H1 (cell line): ENCODE results near the gene RGS16. TPM values are rescaled to one million over a fixed set of nuclear protein-coding genes. Genes with fewer than 3 reads are reported as not detected.

Experiments used
- CTCF ChIA-PET: fragments of 300-600 bp; sonication (Branson Sonifier 250); formaldehyde crosslinking; loops from one replicate; lab custom pipeline; 2021; ENCODE audit not compliant: partially characterized antibody; lab: Charles Lee
- POLR2A ChIA-PET: fragments of 300-600 bp; sonication (Branson Sonifier 250); formaldehyde crosslinking; loops from one replicate; lab custom pipeline; 2021; ENCODE audit warnings: inconsistent platforms; ENCODE audit not compliant: partially characterized antibody; lab: Charles Lee
- DNase-seq, 2 experiments: peaks; one replicate each; pipeline versions ENCODE4 v3.0.0 to v3.0.0-alpha.2; 2010 to 2022; ENCODE audit warnings: low spot score in 2 of 2, low read depth in 1 of 2, mixed read lengths in 1 of 2
- FAIRE-seq: peaks from 2 replicates; lab custom pipeline; 2011; peaks lifted over from hg19 to GRCh38; lab: Jason Lieb, UNC
- H2AFZ ChIP-seq: 2 replicates; pipeline ENCODE4 v1.8.1; 2012; ENCODE audit warnings: low read length, inconsistent platforms
- H2AK5ac ChIP-seq: 2 replicates; pipeline ENCODE4 v1.6.1; 2013; ENCODE audit warnings: low read depth, low read length
- H2BK120ac ChIP-seq: replicated peaks from 2 replicates; pipeline ENCODE3; 2013; ENCODE audit warnings: low read depth, low read length, inconsistent platforms
- H2BK12ac ChIP-seq: 2 replicates; pipeline ENCODE4 v1.6.1; 2013; ENCODE audit warnings: low read depth, low read length
- H2BK15ac ChIP-seq: 2 replicates; pipeline ENCODE4 v1.6.1; 2013; ENCODE audit warnings: low read length
- H2BK20ac ChIP-seq: 2 replicates; pipeline ENCODE4 v1.6.1; 2013; ENCODE audit warnings: low read length
- H2BK5ac ChIP-seq: 2 replicates; pipeline ENCODE4 v1.6.1; 2013; ENCODE audit warnings: low read depth, low read length
- H3K14ac ChIP-seq: 2 replicates; pipeline ENCODE4 v1.6.1; 2013; ENCODE audit warnings: inconsistent platforms; ENCODE audit not compliant: insufficient read length
- H3K18ac ChIP-seq: 2 replicates; pipeline ENCODE4 v1.6.1; 2013; ENCODE audit warnings: low read length; ENCODE audit errors: extremely low read depth
- H3K23ac ChIP-seq: 2 replicates; pipeline ENCODE4 v1.6.1; 2013; ENCODE audit warnings: inconsistent platforms; ENCODE audit not compliant: insufficient read length
- H3K23me2 ChIP-seq: 2 replicates; pipeline ENCODE4 v1.6.1; 2013; ENCODE audit warnings: low read depth, low read length
- H3K27ac ChIP-seq: 2 replicates; pipeline ENCODE4 v1.6.1; 2011; ENCODE audit warnings: low read depth, low read length, inconsistent platforms
- H3K27me3 ChIP-seq, 4 experiments: replicated peaks in 1 of 4; 1 replicate in 1 of 4; 2 replicates in 3 of 4; pipeline versions ENCODE4 v1.6.1 to v1.8.1; 2011 to 2013; ENCODE audit warnings: low read length in 3 of 4, mild to moderate bottlenecking in 3 of 4, inconsistent platforms in 2 of 4, mixed read lengths in 2 of 4, moderate library complexity in 1 of 4; ENCODE audit not compliant: control insufficient read depth in 3 of 4, insufficient read depth in 3 of 4; ENCODE audit errors: extremely low read depth in 1 of 4
- H3K36me3 ChIP-seq, 4 experiments: 2 replicates each; pipeline versions ENCODE4 v1.6.1 to v1.8.1; 2011 to 2013; ENCODE audit warnings: mild to moderate bottlenecking in 4 of 4, low read length in 3 of 4, moderate library complexity in 2 of 4, control low read depth in 1 of 4, inconsistent platforms in 1 of 4; ENCODE audit not compliant: insufficient read depth in 4 of 4, control insufficient read depth in 2 of 4
- H3K4ac ChIP-seq: replicated peaks from 2 replicates; pipeline ENCODE3; 2013; ENCODE audit warnings: low read length, low read depth, mixed read lengths, inconsistent platforms; ENCODE audit not compliant: insufficient read length
- H3K4me1 ChIP-seq, 4 experiments: replicated peaks in 1 of 4; 1 replicate in 1 of 4; 2 replicates in 3 of 4; pipeline versions ENCODE4 v1.6.1 to v1.8.1; 2011 to 2013; ENCODE audit warnings: low read length in 3 of 4, inconsistent platforms in 2 of 4, mixed read lengths in 1 of 4; ENCODE audit not compliant: insufficient read depth in 4 of 4, control insufficient read depth in 3 of 4
- H3K4me2 ChIP-seq, 2 experiments: 2 replicates each; pipeline versions ENCODE4 v1.6.1 to v1.8.1; 2011 to 2013; ENCODE audit warnings: low read depth in 2 of 2, low read length in 2 of 2, control low read depth in 1 of 2, inconsistent platforms in 1 of 2, mild to moderate bottlenecking in 1 of 2; ENCODE audit not compliant: insufficient read depth in 1 of 2
- H3K4me3 ChIP-seq, 4 experiments: fragments of 200-600, 300-600 bp in 1 of 4; sonication (generic), shearing (Covaris generic), sonication (Bioruptor Twin) in 1 of 4; 2 replicates each; pipeline versions ENCODE4 v1.5.1 to v1.8.1; 2011 to 2016; ENCODE audit warnings: low read length in 4 of 4, low read depth in 3 of 4, control low read depth in 2 of 4, inconsistent platforms in 2 of 4, mild to moderate bottlenecking in 2 of 4, mixed read lengths in 1 of 4, moderate library complexity in 1 of 4; ENCODE audit not compliant: insufficient read depth in 2 of 4; ENCODE audit errors: extremely low read depth in 1 of 4
- H3K56ac ChIP-seq: replicated peaks from 2 replicates; pipeline ENCODE3; 2013; ENCODE audit warnings: low read depth, mild to moderate bottlenecking, mixed read lengths, low read length, inconsistent platforms; ENCODE audit not compliant: insufficient read length
- H3K79me1 ChIP-seq: 2 replicates; pipeline ENCODE4 v1.6.1; 2013; ENCODE audit warnings: low read depth, low read length, control low read depth
- H3K79me2 ChIP-seq, 2 experiments: 2 replicates each; pipeline versions ENCODE4 v1.6.1 to v1.8.1; 2012 to 2013; ENCODE audit warnings: low read length in 2 of 2, mild to moderate bottlenecking in 2 of 2, inconsistent platforms in 1 of 2; ENCODE audit not compliant: insufficient read depth in 2 of 2, control insufficient read depth in 1 of 2
- H3K9ac ChIP-seq, 4 experiments: replicated peaks in 1 of 4; 1 replicate in 1 of 4; 2 replicates in 3 of 4; pipeline versions ENCODE4 v1.6.1 to v1.8.1; 2011 to 2013; ENCODE audit warnings: low read depth in 3 of 4, low read length in 3 of 4, control low read depth in 2 of 4, mild to moderate bottlenecking in 2 of 4, moderate library complexity in 2 of 4, inconsistent platforms in 1 of 4; ENCODE audit errors: extremely low read depth in 1 of 4
- H3K9me3 ChIP-seq, 2 experiments: 2 replicates each; pipeline versions ENCODE4 v1.6.1 to v1.8.1; 2012 to 2013; ENCODE audit warnings: mild to moderate bottlenecking in 2 of 2, moderate library complexity in 2 of 2, control low read depth in 1 of 2, inconsistent platforms in 1 of 2, low read depth in 1 of 2, low read length in 1 of 2, mixed read lengths in 1 of 2; ENCODE audit not compliant: insufficient read depth in 2 of 2
- H4K20me1 ChIP-seq, 2 experiments: replicated peaks in 1 of 2; 2 replicates each; pipeline versions ENCODE3 to v1.8.1; 2011 to 2013; ENCODE audit warnings: inconsistent platforms in 2 of 2, low read length in 2 of 2, mild to moderate bottlenecking in 1 of 2; ENCODE audit not compliant: insufficient read depth in 2 of 2, control insufficient read depth in 1 of 2
- H4K5ac ChIP-seq: 2 replicates; pipeline ENCODE4 v1.6.1; 2013; ENCODE audit warnings: low read length, low read depth, mixed read lengths, inconsistent platforms; ENCODE audit not compliant: insufficient read length
- H4K8ac ChIP-seq: 2 replicates; pipeline ENCODE4 v1.8.0; 2013; ENCODE audit warnings: mild to moderate bottlenecking, moderate library complexity, low read length, inconsistent platforms; ENCODE audit not compliant: insufficient read depth; ENCODE audit errors: extremely low read depth
- H4K91ac ChIP-seq: replicated peaks from 2 replicates; pipeline ENCODE3; 2013; ENCODE audit warnings: low read length, mixed read lengths, inconsistent platforms; ENCODE audit not compliant: insufficient read length
- EGR1 ChIP-seq: IDR thresholded peaks from 2 replicates; pipeline ENCODE4 v1.6.1; 2011; ENCODE audit warnings: low read depth, low read length, borderline replicate concordance
- FOSL1 ChIP-seq: IDR thresholded peaks from 2 replicates; pipeline ENCODE4 v1.6.1; 2011; ENCODE audit warnings: mild to moderate bottlenecking, low read depth, low read length, moderate library complexity; ENCODE audit not compliant: insufficient read depth
- HDAC2 ChIP-seq, 2 experiments: fragments of 300-600 bp in 1 of 2; sonication (generic) in 1 of 2; IDR thresholded peaks; 2 replicates each; pipeline ENCODE4 v1.6.1; 2011 to 2012; ENCODE audit warnings: low read depth in 2 of 2, low read length in 2 of 2, mild to moderate bottlenecking in 2 of 2, moderate library complexity in 2 of 2, borderline replicate concordance in 1 of 2, inconsistent platforms in 1 of 2
- KDM1A ChIP-seq: fragments of 200-600, 300-600 bp; sonication (generic); IDR thresholded peaks from 2 replicates; pipeline ENCODE4 v1.7.1; 2016; ENCODE audit warnings: mild to moderate bottlenecking, low read length, borderline replicate concordance
- PHF8 ChIP-seq: fragments of 200-600 bp; sonication (generic); conservative IDR thresholded peaks from 2 replicates; pipeline ENCODE4 v1.7.1; 2012; ENCODE audit warnings: low read depth, mild to moderate bottlenecking, inconsistent platforms, low read length, moderate library complexity
- SAP30 ChIP-seq: fragments of 300-600 bp; sonication (generic); IDR thresholded peaks from 2 replicates; pipeline ENCODE4 v1.7.1; 2012; ENCODE audit warnings: low read length, moderate library complexity, mild to moderate bottlenecking, inconsistent platforms; ENCODE audit not compliant: insufficient read depth, insufficient replicate concordance
- ZNF274 ChIP-seq: IDR thresholded peaks from 2 replicates; pipeline ENCODE4 v1.7.0; 2012; ENCODE audit warnings: low read length, borderline replicate concordance; ENCODE audit errors: extremely low read depth
- WGBS, 2 experiments: shearing (Covaris generic) in 1 of 2; methylation state at CpG; one replicate each; pipeline versions ENCODE4 v1.1.6 to v1.1.7; 2013 to 2015; ENCODE audit warnings: low lambda C conversion rate in 2 of 2, mixed read lengths in 2 of 2, inconsistent platforms in 1 of 2, low coverage in 1 of 2, missing lambda C conversion rate in 1 of 2; ENCODE audit not compliant: insufficient replicate concordance in 2 of 2, insufficient coverage in 1 of 2, insufficient read length in 1 of 2; ENCODE audit errors: extremely low coverage in 1 of 2, missing lambda C conversion rate in 1 of 2; 5-methylcytosine and 5-hydroxymethylcytosine counted together
- polyA plus RNA-seq, 7 experiments: library from polyadenylated mRNA; depleted of rRNA in 3 of 7; stranded (reverse) in 5 of 7; unstranded in 2 of 7; fragments of >200 nt in 5 of 7; fragments of 200-250 nt in 2 of 7; gene quantifications; 1 replicate in 5 of 7; 2 replicates in 1 of 7; 4 replicates in 1 of 7; pipeline versions ENCODE4 v1.2.1 to v1.2.3, GENCODE V29; 2011 to 2013; ENCODE audit warnings: missing spikeins in 2 of 7, mixed read lengths in 2 of 7
- total RNA-seq: library from RNA; stranded (reverse); fragmentation: NEBNext Ultra II Directional; extraction: Animal tissue kit (Norgen Biotek cat#: 25700); gene quantifications from 2 replicates; pipeline ENCODE4 v1.2.1, GENCODE V29; 2021

Gene RGS16
- total and polyA plus RNA-seq, 2 of the 8 experiments (the other 6 are each of a cell fraction or from before 2014, with no cell fraction given): 5.7 to 9.8 TPM

GRCh38 chr1:182646739-182647138 lies 42.5 kb upstream of the RGS16 start:
- Histone ChIP-seq H3K14ac (no peak overlapping the region), H3K4me3 (no peak overlapping the region), H3K4ac (no peak overlapping the region), H3K9me3 (no peaks in the 10 kb centered on the region), H4K91ac (no peak overlapping the region), H3K9ac (no peak overlapping the region), H3K27ac (no peak overlapping the region), H3K56ac (no peak overlapping the region), H3K23ac (no peak overlapping the region), H3K4me1 (no peaks in the 10 kb centered on the region), H2AK5ac (no peak overlapping the region), H2BK12ac (no peak overlapping the region), H3K36me3 (no peaks in the 10 kb centered on the region), H4K8ac (no peak overlapping the region), H2BK20ac (no peak overlapping the region), H2BK5ac (no peak overlapping the region), H4K5ac (no peak overlapping the region), H3K18ac (no peak overlapping the region), H3K27me3 (no peaks in the 10 kb centered on the region), H3K79me1 (no peaks in the 10 kb centered on the region; the same call in 1 of the 2 replicates), H3K79me2 (no peaks in the 10 kb centered on the region), H4K20me1 (no peaks in the 10 kb centered on the region)
- 83% methylated on average over 2 of the region's 2 CpGs; no CpG with 5 or more reads in 1 of the 2 experiments for WGBS, 2 experiments
- CTCF ChIA-PET: interaction anchor here (0.8 to 2.6 kb wide), 4 partner anchors 9 to 140 kb away, joined by 3 to 9 read pairs (median 5); no protein-coding TSS in a partner anchor
- FAIRE-seq (no peak), DNase-seq (no peak)
- POLR2A ChIA-PET: no interaction called here
- no peak for TF ChIP-seq EGR1
- TF ChIP-seq KDM1A: no peak
- TF ChIP-seq SAP30: no peak
- TF ChIP-seq ZNF274: no peak
- TF ChIP-seq PHF8: no peak
- no peak for TF ChIP-seq FOSL1
- no peak for TF ChIP-seq HDAC2 (IDR thresholded peaks at IDR 0.05; ENCODE audit: borderline replicate concordance in 1 of 2, low read depth in 2 of 2, low read length in 2 of 2)
- TF ChIP-seq, all 59 proteins: peak for 0
- Histone ChIP-seq H3K4me2 (no peak overlapping the region), H2BK15ac (no peak overlapping the region), H2AFZ (no peak overlapping the region), H3K23me2 (no peaks in the 10 kb centered on the region), H2BK120ac (no peak overlapping the region)
